Loucy (cell line): ENCODE data around the gene NRG3.

Experiments
- EZH2phosphoT487 ChIP-seq: fragments of 200-600 bp; IDR thresholded peaks from 2 replicates; pipeline ENCODE4 v1.6.1; 2018; ENCODE audit warnings: antibody characterized with exemption, mild to moderate bottlenecking, moderate library complexity, borderline replicate concordance
- TF ChIP-seq, protein P1 (sequence below): fragments of 200-600 bp; sonication (generic); conservative IDR thresholded peaks from 2 replicates; pipeline ENCODE4 v1.5.1; 2014; ENCODE audit warnings: mild to moderate bottlenecking, antibody characterized with exemption, low read length

DNA sequence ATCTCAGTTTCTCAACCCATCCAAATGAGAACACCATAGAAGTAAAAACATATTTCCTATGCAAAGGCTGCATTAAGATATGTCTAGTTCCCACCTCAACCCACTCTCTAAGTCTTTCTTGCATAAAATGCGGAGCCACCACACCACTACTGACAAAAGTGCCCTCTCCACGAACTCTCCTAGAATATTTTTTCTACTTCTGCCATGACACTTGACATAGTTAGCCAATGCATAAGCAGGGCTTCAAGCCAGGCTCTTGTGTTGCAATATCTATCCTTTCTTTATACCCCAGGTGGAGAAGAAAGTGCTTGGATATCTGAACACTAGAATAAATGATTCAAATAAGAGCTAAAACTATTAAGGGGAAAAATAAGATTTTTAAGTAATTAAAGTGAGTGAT, 465.2 kb downstream of the NRG3 start:
- TF ChIP-seq, protein P1, sequence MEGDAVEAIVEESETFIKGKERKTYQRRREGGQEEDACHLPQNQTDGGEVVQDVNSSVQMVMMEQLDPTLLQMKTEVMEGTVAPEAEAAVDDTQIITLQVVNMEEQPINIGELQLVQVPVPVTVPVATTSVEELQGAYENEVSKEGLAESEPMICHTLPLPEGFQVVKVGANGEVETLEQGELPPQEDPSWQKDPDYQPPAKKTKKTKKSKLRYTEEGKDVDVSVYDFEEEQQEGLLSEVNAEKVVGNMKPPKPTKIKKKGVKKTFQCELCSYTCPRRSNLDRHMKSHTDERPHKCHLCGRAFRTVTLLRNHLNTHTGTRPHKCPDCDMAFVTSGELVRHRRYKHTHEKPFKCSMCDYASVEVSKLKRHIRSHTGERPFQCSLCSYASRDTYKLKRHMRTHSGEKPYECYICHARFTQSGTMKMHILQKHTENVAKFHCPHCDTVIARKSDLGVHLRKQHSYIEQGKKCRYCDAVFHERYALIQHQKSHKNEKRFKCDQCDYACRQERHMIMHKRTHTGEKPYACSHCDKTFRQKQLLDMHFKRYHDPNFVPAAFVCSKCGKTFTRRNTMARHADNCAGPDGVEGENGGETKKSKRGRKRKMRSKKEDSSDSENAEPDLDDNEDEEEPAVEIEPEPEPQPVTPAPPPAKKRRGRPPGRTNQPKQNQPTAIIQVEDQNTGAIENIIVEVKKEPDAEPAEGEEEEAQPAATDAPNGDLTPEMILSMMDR: no peak
- no peak for TF ChIP-seq EZH2phosphoT487
